ENCODE data around the gene P2RX4.

DNA sequence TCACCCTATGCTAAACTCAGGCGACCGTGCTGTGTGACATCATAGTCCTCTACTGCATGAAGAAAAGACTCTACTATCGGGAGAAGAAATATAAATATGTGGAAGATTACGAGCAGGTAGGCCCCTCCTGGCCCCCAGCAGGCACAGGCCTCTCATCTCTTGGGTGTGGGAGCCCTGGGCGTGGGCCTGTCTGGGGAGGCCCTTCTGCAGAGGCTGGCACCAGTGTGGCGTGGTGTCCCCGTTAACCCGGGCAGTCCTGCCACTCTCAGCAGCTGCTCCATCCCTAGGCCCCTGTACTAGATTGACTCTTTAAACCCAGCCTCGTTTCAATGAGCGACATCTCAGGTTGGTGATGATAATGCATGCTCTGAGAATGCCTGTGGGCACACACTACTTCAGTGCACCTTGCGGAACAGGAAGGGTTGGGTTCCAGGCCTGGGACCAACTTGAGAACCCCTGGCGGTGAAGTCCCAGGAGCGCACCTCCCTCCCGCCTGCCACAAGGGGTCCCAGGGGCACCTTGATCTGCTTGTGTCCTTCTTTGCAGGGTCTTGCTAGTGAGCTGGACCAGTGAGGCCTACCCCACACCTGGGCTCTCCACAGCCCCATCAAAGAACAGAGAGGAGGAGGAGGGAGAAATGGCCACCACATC lies 23.2 kb downstream of the P2RX4 start:
- TF ChIP-seq FOS (IDR thresholded peaks at IDR 0.05; ENCODE audit: low read depth, low read length) (no peak), RFX5 (IDR thresholded peaks at IDR 0.05; ENCODE audit: low read depth, low read length) (no peak), CEBPB (IDR thresholded peaks at IDR 0.05; ENCODE audit: low read depth, low read length) (no peak), MXI1 (IDR thresholded peaks at IDR 0.05; ENCODE audit: borderline replicate concordance, low read depth, low read length) (no peak), POLR2A (IDR thresholded peaks at IDR 0.05; ENCODE audit: low read depth, low read length) (no peak), SMC3 (IDR thresholded peaks at IDR 0.05; ENCODE audit: low read depth, low read length) (no peak)
- TF ChIP-seq, protein P1, sequence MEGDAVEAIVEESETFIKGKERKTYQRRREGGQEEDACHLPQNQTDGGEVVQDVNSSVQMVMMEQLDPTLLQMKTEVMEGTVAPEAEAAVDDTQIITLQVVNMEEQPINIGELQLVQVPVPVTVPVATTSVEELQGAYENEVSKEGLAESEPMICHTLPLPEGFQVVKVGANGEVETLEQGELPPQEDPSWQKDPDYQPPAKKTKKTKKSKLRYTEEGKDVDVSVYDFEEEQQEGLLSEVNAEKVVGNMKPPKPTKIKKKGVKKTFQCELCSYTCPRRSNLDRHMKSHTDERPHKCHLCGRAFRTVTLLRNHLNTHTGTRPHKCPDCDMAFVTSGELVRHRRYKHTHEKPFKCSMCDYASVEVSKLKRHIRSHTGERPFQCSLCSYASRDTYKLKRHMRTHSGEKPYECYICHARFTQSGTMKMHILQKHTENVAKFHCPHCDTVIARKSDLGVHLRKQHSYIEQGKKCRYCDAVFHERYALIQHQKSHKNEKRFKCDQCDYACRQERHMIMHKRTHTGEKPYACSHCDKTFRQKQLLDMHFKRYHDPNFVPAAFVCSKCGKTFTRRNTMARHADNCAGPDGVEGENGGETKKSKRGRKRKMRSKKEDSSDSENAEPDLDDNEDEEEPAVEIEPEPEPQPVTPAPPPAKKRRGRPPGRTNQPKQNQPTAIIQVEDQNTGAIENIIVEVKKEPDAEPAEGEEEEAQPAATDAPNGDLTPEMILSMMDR (conservative IDR thresholded peaks at IDR 0.05; ENCODE audit: low read depth, low read length): no peak
- TF ChIP-seq, protein P2, sequence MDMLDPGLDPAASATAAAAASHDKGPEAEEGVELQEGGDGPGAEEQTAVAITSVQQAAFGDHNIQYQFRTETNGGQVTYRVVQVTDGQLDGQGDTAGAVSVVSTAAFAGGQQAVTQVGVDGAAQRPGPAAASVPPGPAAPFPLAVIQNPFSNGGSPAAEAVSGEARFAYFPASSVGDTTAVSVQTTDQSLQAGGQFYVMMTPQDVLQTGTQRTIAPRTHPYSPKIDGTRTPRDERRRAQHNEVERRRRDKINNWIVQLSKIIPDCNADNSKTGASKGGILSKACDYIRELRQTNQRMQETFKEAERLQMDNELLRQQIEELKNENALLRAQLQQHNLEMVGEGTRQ (IDR thresholded peaks at IDR 0.05; ENCODE audit: low read depth, low read length): no peak
